HL-60 (cell line): ENCODE measurements around the gene NFATC2IP.
A peak's percentile ranks its signal among the peaks of the same experiment; 100 is the strongest.
"Not testable (repeated sequence)": the region's sequence is repeated elsewhere in the genome, so short reads cannot be mapped to it uniquely, and the experiment has no call there.

Experiments
- DNase-seq, 2 experiments: peaks; one replicate each; pipeline ENCODE4 v3.0.0-alpha.2; 2010 to 2020; ENCODE audit warnings: low read depth in 1 of 2, low spot score in 1 of 2
- H3K27ac ChIP-seq: fragments of 250-450 bp; sonication (Bioruptor Pico); replicated peaks from 2 replicates; pipeline ENCODE4 v1.5.1; 2020; ENCODE audit warnings: mild to moderate bottlenecking, moderate library complexity
- H3K27me3 ChIP-seq: fragments of 250-450 bp; sonication (Bioruptor Pico); 2 replicates; pipeline ENCODE4 v1.5.1; 2021; ENCODE audit warnings: mild to moderate bottlenecking, moderate library complexity; ENCODE audit not compliant: insufficient read depth, poor library complexity, severe bottlenecking
- H3K4me3 ChIP-seq: replicated peaks from 2 replicates; pipeline ENCODE4 v1.5.1; 2011; ENCODE audit warnings: mild to moderate bottlenecking, control low read depth, low read length; ENCODE audit not compliant: insufficient read depth
- CTCF ChIP-seq: IDR thresholded peaks from one replicate; pipeline ENCODE4 v1.5.1; 2011; ENCODE audit warnings: low read length, control low read depth, inconsistent platforms; ENCODE audit not compliant: insufficient read depth
- GABPA ChIP-seq: IDR thresholded peaks from 2 replicates; pipeline ENCODE4 v1.6.1; 2012; ENCODE audit warnings: low read depth
- POLR2AphosphoS5 ChIP-seq: IDR thresholded peaks from 2 replicates; pipeline ENCODE4 v1.6.1; 2012; ENCODE audit warnings: low read depth
- SPI1 ChIP-seq: IDR thresholded peaks from 2 replicates; pipeline ENCODE4 v1.6.1; 2012; ENCODE audit warnings: low read depth, mild to moderate bottlenecking, borderline replicate concordance
- TF ChIP-seq, protein P1 (sequence below): IDR thresholded peaks from 2 replicates; pipeline ENCODE4 v1.6.1; 2012; ENCODE audit warnings: low read depth; ENCODE audit not compliant: insufficient replicate concordance

The NFATC2IP gene

GRCh38 chr16:28925386-28926228 lies 25.1 kb upstream of the NFATC2IP start:
- peak; percentile 73 to 74 for DNase-seq
- TF ChIP-seq POLR2AphosphoS5 (peak; percentile 51), GABPA (0 out of 2 replicates have a peak, but pooled peaks have one; percentile 5)
- TF ChIP-seq, protein P1, sequence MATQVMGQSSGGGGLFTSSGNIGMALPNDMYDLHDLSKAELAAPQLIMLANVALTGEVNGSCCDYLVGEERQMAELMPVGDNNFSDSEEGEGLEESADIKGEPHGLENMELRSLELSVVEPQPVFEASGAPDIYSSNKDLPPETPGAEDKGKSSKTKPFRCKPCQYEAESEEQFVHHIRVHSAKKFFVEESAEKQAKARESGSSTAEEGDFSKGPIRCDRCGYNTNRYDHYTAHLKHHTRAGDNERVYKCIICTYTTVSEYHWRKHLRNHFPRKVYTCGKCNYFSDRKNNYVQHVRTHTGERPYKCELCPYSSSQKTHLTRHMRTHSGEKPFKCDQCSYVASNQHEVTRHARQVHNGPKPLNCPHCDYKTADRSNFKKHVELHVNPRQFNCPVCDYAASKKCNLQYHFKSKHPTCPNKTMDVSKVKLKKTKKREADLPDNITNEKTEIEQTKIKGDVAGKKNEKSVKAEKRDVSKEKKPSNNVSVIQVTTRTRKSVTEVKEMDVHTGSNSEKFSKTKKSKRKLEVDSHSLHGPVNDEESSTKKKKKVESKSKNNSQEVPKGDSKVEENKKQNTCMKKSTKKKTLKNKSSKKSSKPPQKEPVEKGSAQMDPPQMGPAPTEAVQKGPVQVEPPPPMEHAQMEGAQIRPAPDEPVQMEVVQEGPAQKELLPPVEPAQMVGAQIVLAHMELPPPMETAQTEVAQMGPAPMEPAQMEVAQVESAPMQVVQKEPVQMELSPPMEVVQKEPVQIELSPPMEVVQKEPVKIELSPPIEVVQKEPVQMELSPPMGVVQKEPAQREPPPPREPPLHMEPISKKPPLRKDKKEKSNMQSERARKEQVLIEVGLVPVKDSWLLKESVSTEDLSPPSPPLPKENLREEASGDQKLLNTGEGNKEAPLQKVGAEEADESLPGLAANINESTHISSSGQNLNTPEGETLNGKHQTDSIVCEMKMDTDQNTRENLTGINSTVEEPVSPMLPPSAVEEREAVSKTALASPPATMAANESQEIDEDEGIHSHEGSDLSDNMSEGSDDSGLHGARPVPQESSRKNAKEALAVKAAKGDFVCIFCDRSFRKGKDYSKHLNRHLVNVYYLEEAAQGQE: no peak

GRCh38 chr16:28926284-28926683 lies 24.5 kb upstream of the NFATC2IP start:
- H3K27ac ChIP-seq, H3K27me3 ChIP-seq, H3K4me3 ChIP-seq, DNase-seq: not testable (repeated sequence)

More at GRCh38 chr16:28925386-28926228, 25.1 kb upstream of the NFATC2IP start:
- peak overlapping the region; percentile 96 for H3K27ac ChIP-seq
- H3K4me3 ChIP-seq: peak overlapping the region; percentile 84
- H3K27me3 ChIP-seq: no peaks in the 10 kb centered on the region

DNA sequence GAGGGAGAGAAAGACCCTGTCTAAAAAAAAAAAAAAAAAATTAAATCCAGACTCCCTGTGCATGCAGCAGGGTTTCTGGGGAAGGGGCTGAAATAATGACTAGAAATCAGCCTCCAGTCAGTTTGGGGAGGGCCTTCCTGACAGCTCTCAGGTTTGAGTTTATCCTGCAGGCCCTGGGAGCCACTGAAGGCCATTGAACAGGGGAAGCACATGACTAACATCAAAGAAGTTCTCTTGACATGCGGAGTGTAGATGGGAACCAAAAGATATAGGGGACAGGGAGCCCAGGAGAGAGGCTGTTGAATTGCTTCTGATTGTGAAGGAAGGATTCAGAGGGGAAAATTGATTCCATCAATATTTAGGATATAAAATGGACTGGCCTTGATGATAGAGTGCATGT lies 22.9 kb upstream of the NFATC2IP start:
- TF ChIP-seq SPI1: no peak
- Histone ChIP-seq H3K27ac (no peak overlapping the region), H3K4me3 (no peak overlapping the region), H3K27me3 (no peaks in the 10 kb centered on the region)
- DNase-seq: no peak

DNA sequence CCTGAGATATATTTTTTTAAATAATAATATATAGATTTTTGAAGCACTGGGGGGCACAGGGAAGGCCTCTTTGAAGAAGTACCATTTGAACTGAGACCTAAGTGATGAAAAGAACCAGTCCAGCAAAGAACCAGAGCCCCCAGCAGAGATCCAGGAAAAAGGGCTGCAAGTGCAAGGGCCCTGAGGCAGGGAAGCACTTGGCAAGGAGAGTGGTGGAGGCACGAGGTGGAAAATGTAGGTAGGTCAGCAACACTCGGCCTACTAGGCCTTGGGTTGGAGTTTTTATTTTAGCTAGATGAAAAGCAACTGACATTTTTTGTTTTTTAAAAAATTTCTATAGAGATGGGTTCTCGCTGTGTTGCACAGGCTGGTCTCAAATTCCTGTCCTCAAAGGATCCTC lies 20.5 kb upstream of the NFATC2IP start:
- H3K27ac ChIP-seq: peak overlapping the region; percentile 72
- H3K4me3 ChIP-seq: no peak overlapping the region
- DNase-seq: no peak
- TF ChIP-seq GABPA: no peak
- no peak for TF ChIP-seq POLR2AphosphoS5
- no peaks in the 10 kb centered on the region for H3K27me3 ChIP-seq

GRCh38 chr16:28930652-28931051 lies 20.1 kb upstream of the NFATC2IP start:
- DNase-seq: peak in 1 of 2 experiments; percentile 86
- Histone ChIP-seq H3K27ac (peak overlapping the region; percentile 72), H3K27me3 (no peaks in the 10 kb centered on the region), H3K4me3 (no peak overlapping the region)
- TF ChIP-seq CTCF (no peak), GABPA (no peak), SPI1 (peak; percentile 95), POLR2AphosphoS5 (peak; percentile 33; the same call in 1 of the 2 replicates)
- TF ChIP-seq, protein P1: no peak

DNA sequence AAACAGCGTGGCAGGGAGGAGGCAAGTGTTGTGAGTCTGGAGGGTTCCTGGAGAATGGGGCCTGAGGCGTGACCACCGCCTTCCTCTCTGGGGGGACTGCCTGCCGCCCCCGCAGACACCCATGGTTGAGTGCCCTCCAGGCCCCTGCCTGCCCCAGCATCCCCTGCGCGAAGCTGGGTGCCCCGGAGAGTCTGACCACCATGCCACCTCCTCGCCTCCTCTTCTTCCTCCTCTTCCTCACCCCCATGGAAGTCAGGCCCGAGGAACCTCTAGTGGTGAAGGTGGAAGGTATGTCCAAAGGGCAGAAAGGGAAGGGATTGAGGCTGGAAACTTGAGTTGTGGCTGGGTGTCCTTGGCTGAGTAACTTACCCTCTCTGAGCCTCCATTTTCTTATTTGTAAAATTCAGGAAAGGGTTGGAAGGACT lies 18.9 kb upstream of the NFATC2IP start, which contains the start of gene CD19:
Gene CD19 (plus strand): TSS at position 171 of the 425 bp plus-strand sequence. CDS start 30 bp downstream, at position 201.
- Histone ChIP-seq H3K27ac (peak within 1 kb of the TSS; percentile 72), H3K27me3 (no peaks in the 10 kb centered on the region), H3K4me3 (no peak within 1 kb of the TSS)
- no peak for DNase-seq
- TF ChIP-seq CTCF: no peak
